H1 (cell line): ENCODE results near the gene MBNL2. TPM values are rescaled to one million over a fixed set of nuclear protein-coding genes. Genes with fewer than 3 reads are reported as not detected.

ENCODE experiments used
- KDM1A ChIP-seq: fragments of 200-600, 300-600 bp; sonication (generic); IDR thresholded peaks from 2 replicates; pipeline ENCODE4 v1.7.1; 2016; ENCODE audit warnings: mild to moderate bottlenecking, low read length, borderline replicate concordance
- POLR2A ChIP-seq, 2 experiments: IDR thresholded peaks; 1 replicate in 1 of 2; 2 replicates in 1 of 2; pipeline ENCODE4 v1.6.1; 2011; ENCODE audit warnings: low read depth in 2 of 2, low read length in 2 of 2, mild to moderate bottlenecking in 2 of 2; ENCODE audit errors: control extremely low read depth in 1 of 2
- POLR2AphosphoS5 ChIP-seq: IDR thresholded peaks from 2 replicates; pipeline ENCODE4 v1.6.1; 2011; ENCODE audit warnings: low read depth, low read length
- SRF ChIP-seq: IDR thresholded peaks from 2 replicates; pipeline ENCODE4 v1.6.1; 2011; ENCODE audit warnings: mild to moderate bottlenecking, low read depth, low read length, moderate library complexity
- polyA plus RNA-seq, 7 experiments: library from polyadenylated mRNA; depleted of rRNA in 3 of 7; stranded (reverse) in 5 of 7; unstranded in 2 of 7; fragments of >200 nt in 5 of 7; fragments of 200-250 nt in 2 of 7; gene quantifications; 1 replicate in 5 of 7; 2 replicates in 1 of 7; 4 replicates in 1 of 7; pipeline versions ENCODE4 v1.2.1 to v1.2.3, GENCODE V29; 2011 to 2013; ENCODE audit warnings: missing spikeins in 2 of 7, mixed read lengths in 2 of 7
- total RNA-seq: library from RNA; stranded (reverse); fragmentation: NEBNext Ultra II Directional; extraction: Animal tissue kit (Norgen Biotek cat#: 25700); gene quantifications from 2 replicates; pipeline ENCODE4 v1.2.1, GENCODE V29; 2021
- TF ChIP-seq, protein P1 (sequence below): fragments of 300-600 bp; sonication (generic); IDR thresholded peaks from 2 replicates; pipeline ENCODE4 v1.7.1; 2012; ENCODE audit warnings: low read length, moderate library complexity, mild to moderate bottlenecking, inconsistent platforms; ENCODE audit not compliant: insufficient replicate concordance

The MBNL2 gene
- total and polyA plus RNA-seq, 2 of the 8 experiments (the other 6 are each of a cell fraction or from before 2014, with no cell fraction given) = 1.0 to 2.6 TPM

- TF ChIP-seq, protein P1, sequence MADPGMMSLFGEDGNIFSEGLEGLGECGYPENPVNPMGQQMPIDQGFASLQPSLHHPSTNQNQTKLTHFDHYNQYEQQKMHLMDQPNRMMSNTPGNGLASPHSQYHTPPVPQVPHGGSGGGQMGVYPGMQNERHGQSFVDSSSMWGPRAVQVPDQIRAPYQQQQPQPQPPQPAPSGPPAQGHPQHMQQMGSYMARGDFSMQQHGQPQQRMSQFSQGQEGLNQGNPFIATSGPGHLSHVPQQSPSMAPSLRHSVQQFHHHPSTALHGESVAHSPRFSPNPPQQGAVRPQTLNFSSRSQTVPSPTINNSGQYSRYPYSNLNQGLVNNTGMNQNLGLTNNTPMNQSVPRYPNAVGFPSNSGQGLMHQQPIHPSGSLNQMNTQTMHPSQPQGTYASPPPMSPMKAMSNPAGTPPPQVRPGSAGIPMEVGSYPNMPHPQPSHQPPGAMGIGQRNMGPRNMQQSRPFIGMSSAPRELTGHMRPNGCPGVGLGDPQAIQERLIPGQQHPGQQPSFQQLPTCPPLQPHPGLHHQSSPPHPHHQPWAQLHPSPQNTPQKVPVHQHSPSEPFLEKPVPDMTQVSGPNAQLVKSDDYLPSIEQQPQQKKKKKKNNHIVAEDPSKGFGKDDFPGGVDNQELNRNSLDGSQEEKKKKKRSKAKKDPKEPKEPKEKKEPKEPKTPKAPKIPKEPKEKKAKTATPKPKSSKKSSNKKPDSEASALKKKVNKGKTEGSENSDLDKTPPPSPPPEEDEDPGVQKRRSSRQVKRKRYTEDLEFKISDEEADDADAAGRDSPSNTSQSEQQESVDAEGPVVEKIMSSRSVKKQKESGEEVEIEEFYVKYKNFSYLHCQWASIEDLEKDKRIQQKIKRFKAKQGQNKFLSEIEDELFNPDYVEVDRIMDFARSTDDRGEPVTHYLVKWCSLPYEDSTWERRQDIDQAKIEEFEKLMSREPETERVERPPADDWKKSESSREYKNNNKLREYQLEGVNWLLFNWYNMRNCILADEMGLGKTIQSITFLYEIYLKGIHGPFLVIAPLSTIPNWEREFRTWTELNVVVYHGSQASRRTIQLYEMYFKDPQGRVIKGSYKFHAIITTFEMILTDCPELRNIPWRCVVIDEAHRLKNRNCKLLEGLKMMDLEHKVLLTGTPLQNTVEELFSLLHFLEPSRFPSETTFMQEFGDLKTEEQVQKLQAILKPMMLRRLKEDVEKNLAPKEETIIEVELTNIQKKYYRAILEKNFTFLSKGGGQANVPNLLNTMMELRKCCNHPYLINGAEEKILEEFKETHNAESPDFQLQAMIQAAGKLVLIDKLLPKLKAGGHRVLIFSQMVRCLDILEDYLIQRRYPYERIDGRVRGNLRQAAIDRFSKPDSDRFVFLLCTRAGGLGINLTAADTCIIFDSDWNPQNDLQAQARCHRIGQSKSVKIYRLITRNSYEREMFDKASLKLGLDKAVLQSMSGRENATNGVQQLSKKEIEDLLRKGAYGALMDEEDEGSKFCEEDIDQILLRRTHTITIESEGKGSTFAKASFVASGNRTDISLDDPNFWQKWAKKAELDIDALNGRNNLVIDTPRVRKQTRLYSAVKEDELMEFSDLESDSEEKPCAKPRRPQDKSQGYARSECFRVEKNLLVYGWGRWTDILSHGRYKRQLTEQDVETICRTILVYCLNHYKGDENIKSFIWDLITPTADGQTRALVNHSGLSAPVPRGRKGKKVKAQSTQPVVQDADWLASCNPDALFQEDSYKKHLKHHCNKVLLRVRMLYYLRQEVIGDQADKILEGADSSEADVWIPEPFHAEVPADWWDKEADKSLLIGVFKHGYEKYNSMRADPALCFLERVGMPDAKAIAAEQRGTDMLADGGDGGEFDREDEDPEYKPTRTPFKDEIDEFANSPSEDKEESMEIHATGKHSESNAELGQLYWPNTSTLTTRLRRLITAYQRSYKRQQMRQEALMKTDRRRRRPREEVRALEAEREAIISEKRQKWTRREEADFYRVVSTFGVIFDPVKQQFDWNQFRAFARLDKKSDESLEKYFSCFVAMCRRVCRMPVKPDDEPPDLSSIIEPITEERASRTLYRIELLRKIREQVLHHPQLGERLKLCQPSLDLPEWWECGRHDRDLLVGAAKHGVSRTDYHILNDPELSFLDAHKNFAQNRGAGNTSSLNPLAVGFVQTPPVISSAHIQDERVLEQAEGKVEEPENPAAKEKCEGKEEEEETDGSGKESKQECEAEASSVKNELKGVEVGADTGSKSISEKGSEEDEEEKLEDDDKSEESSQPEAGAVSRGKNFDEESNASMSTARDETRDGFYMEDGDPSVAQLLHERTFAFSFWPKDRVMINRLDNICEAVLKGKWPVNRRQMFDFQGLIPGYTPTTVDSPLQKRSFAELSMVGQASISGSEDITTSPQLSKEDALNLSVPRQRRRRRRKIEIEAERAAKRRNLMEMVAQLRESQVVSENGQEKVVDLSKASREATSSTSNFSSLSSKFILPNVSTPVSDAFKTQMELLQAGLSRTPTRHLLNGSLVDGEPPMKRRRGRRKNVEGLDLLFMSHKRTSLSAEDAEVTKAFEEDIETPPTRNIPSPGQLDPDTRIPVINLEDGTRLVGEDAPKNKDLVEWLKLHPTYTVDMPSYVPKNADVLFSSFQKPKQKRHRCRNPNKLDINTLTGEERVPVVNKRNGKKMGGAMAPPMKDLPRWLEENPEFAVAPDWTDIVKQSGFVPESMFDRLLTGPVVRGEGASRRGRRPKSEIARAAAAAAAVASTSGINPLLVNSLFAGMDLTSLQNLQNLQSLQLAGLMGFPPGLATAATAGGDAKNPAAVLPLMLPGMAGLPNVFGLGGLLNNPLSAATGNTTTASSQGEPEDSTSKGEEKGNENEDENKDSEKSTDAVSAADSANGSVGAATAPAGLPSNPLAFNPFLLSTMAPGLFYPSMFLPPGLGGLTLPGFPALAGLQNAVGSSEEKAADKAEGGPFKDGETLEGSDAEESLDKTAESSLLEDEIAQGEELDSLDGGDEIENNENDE = no peak
- TF ChIP-seq KDM1A = no peak
- TF ChIP-seq POLR2A (IDR thresholded peaks at IDR 0.05; ENCODE audit: control extremely low read depth in 1 of 2, low read depth in 2 of 2, low read length in 2 of 2) = no peak
- TF ChIP-seq POLR2AphosphoS5 = no peak
- no peak for TF ChIP-seq SRF
Measured at GRCh38 chr13:97284558-97284957, 62.4 kb downstream of the MBNL2 start (continued).
